Measurements from ENCODE around the gene AKAP13. TPM values are rescaled to one million over a fixed set of nuclear protein-coding genes. Genes with fewer than 3 reads are reported as not detected.

AKAP13 gene
- polyA plus RNA-seq, 2 donors: 27.6 to 35.7 TPM

- no peaks in the 10 kb centered on the region for H3K9me3 ChIP-seq (ENCODE audit: control insufficient read depth in 2 of 2, insufficient read depth in 1 of 2, low read depth in 1 of 2, low read length in 1 of 2)
- no peaks in the 10 kb centered on the region for H3K27me3 ChIP-seq (ENCODE audit: control insufficient read depth in 1 of 2, insufficient read depth in 2 of 2, low read length in 2 of 2)
- WGBS, 2 donors: 73 to 84% methylated on average over 2 of the region's 2 CpGs
- no peaks in the 10 kb centered on the region for H3K36me3 ChIP-seq (ENCODE audit: control insufficient read depth in 2 of 2, insufficient read depth in 2 of 2, low read length in 1 of 2)
- H3K4me3 ChIP-seq (ENCODE audit: low read depth in 1 of 2, low read length in 2 of 2): no peak overlapping the region
- no peak overlapping the region for H3K27ac ChIP-seq (ENCODE audit: low read depth in 2 of 2, low read length in 1 of 2)
- peaks cover 3% of the 10 kb centered on the region in 2 donors for H3K4me1 ChIP-seq (ENCODE audit: control insufficient read depth in 2 of 2, insufficient read depth in 2 of 2, low read length in 1 of 2)
Observed at GRCh38 chr15:85415783-85416182, 35.4 kb downstream of the AKAP13 start.

- H3K36me3 ChIP-seq (ENCODE audit: control insufficient read depth in 2 of 2, insufficient read depth in 2 of 2, low read length in 1 of 2): no peaks in the 10 kb centered on the region
- peaks cover 3% of the 10 kb centered on the region in 2 donors for H3K4me1 ChIP-seq (ENCODE audit: control insufficient read depth in 2 of 2, insufficient read depth in 2 of 2, low read length in 1 of 2)
- no peaks in the 10 kb centered on the region for H3K27me3 ChIP-seq (ENCODE audit: control insufficient read depth in 1 of 2, insufficient read depth in 2 of 2, low read length in 2 of 2)
- H3K4me3 ChIP-seq (ENCODE audit: low read depth in 1 of 2, low read length in 2 of 2): no peak overlapping the region
- 76 to 90% methylated on average over 5 of the region's 5 CpGs for WGBS, 2 donors
- no peak overlapping the region for H3K27ac ChIP-seq (ENCODE audit: low read depth in 2 of 2, low read length in 1 of 2)
- no peaks in the 10 kb centered on the region for H3K9me3 ChIP-seq (ENCODE audit: control insufficient read depth in 2 of 2, insufficient read depth in 1 of 2, low read depth in 1 of 2, low read length in 1 of 2)
Observed at GRCh38 chr15:85417276-85417675, 36.9 kb downstream of the AKAP13 start.

- Histone ChIP-seq H3K27me3 (ENCODE audit: control insufficient read depth in 1 of 2, insufficient read depth in 2 of 2, low read length in 2 of 2) (no peaks in the 10 kb centered on the region), H3K9me3 (ENCODE audit: control insufficient read depth in 2 of 2, insufficient read depth in 1 of 2, low read depth in 1 of 2, low read length in 1 of 2) (no peaks in the 10 kb centered on the region), H3K4me3 (ENCODE audit: low read depth in 1 of 2, low read length in 2 of 2) (no peak overlapping the region), H3K4me1 (ENCODE audit: control insufficient read depth in 2 of 2, insufficient read depth in 2 of 2, low read length in 1 of 2) (no peaks in the 10 kb centered on the region), H3K36me3 (ENCODE audit: control insufficient read depth in 2 of 2, insufficient read depth in 2 of 2, low read length in 1 of 2) (no peaks in the 10 kb centered on the region), H3K27ac (ENCODE audit: low read depth in 2 of 2, low read length in 1 of 2) (no peak overlapping the region)
- WGBS, 2 donors: 62 to 71% methylated on average over 5 of the region's 5 CpGs
Observed at GRCh38 chr15:85419161-85419560, 38.8 kb downstream of the AKAP13 start.

- H3K4me1 ChIP-seq (ENCODE audit: control insufficient read depth in 2 of 2, insufficient read depth in 2 of 2, low read length in 1 of 2): no peaks in the 10 kb centered on the region
- no peaks in the 10 kb centered on the region for H3K27me3 ChIP-seq (ENCODE audit: control insufficient read depth in 1 of 2, insufficient read depth in 2 of 2, low read length in 2 of 2)
- H3K27ac ChIP-seq (ENCODE audit: low read depth in 2 of 2, low read length in 1 of 2): no peak overlapping the region
- H3K36me3 ChIP-seq (ENCODE audit: control insufficient read depth in 2 of 2, insufficient read depth in 2 of 2, low read length in 1 of 2): no peaks in the 10 kb centered on the region
- no peaks in the 10 kb centered on the region for H3K9me3 ChIP-seq (ENCODE audit: control insufficient read depth in 2 of 2, insufficient read depth in 1 of 2, low read depth in 1 of 2, low read length in 1 of 2)
- H3K4me3 ChIP-seq (ENCODE audit: low read depth in 1 of 2, low read length in 2 of 2): no peak overlapping the region
- 80 to 92% methylated on average over 10 of the region's 10 CpGs for WGBS, 2 donors
Observed at GRCh38 chr15:85421116-85421925, 40.9 kb downstream of the AKAP13 start.

GRCh38 chr15:85422607-85423006 lies 42.2 kb downstream of the AKAP13 start:
- H3K9me3 ChIP-seq (ENCODE audit: control insufficient read depth in 2 of 2, insufficient read depth in 1 of 2, low read depth in 1 of 2, low read length in 1 of 2): no peaks in the 10 kb centered on the region
- no peak overlapping the region for H3K4me3 ChIP-seq (ENCODE audit: low read depth in 1 of 2, low read length in 2 of 2)
- H3K27ac ChIP-seq (ENCODE audit: low read depth in 2 of 2, low read length in 1 of 2): no peak overlapping the region
- 80 to 96% methylated on average over 2 of the region's 2 CpGs for WGBS, 2 donors
- no peaks in the 10 kb centered on the region for H3K36me3 ChIP-seq (ENCODE audit: control insufficient read depth in 2 of 2, insufficient read depth in 2 of 2, low read length in 1 of 2)
- H3K27me3 ChIP-seq (ENCODE audit: control insufficient read depth in 1 of 2, insufficient read depth in 2 of 2, low read length in 2 of 2): no peaks in the 10 kb centered on the region
- no peaks in the 10 kb centered on the region for H3K4me1 ChIP-seq (ENCODE audit: control insufficient read depth in 2 of 2, insufficient read depth in 2 of 2, low read length in 1 of 2)

GRCh38 chr15:85423256-85423655 lies 42.9 kb downstream of the AKAP13 start:
- Histone ChIP-seq H3K4me3 (ENCODE audit: low read depth in 1 of 2, low read length in 2 of 2) (no peak overlapping the region), H3K36me3 (ENCODE audit: control insufficient read depth in 2 of 2, insufficient read depth in 2 of 2, low read length in 1 of 2) (no peaks in the 10 kb centered on the region), H3K9me3 (ENCODE audit: control insufficient read depth in 2 of 2, insufficient read depth in 1 of 2, low read depth in 1 of 2, low read length in 1 of 2) (no peaks in the 10 kb centered on the region), H3K27ac (ENCODE audit: low read depth in 2 of 2, low read length in 1 of 2) (no peak overlapping the region), H3K4me1 (ENCODE audit: control insufficient read depth in 2 of 2, insufficient read depth in 2 of 2, low read length in 1 of 2) (no peaks in the 10 kb centered on the region), H3K27me3 (ENCODE audit: control insufficient read depth in 1 of 2, insufficient read depth in 2 of 2, low read length in 2 of 2) (no peaks in the 10 kb centered on the region)

- 88 to 92% methylated on average over 1 of the region's 1 CpG for WGBS, 2 donors
- no peak overlapping the region for H3K4me3 ChIP-seq (ENCODE audit: low read depth in 1 of 2, low read length in 2 of 2)
- no peaks in the 10 kb centered on the region for H3K9me3 ChIP-seq (ENCODE audit: control insufficient read depth in 2 of 2, insufficient read depth in 1 of 2, low read depth in 1 of 2, low read length in 1 of 2)
- H3K4me1 ChIP-seq (ENCODE audit: control insufficient read depth in 2 of 2, insufficient read depth in 2 of 2, low read length in 1 of 2): no peaks in the 10 kb centered on the region
- H3K36me3 ChIP-seq (ENCODE audit: control insufficient read depth in 2 of 2, insufficient read depth in 2 of 2, low read length in 1 of 2): no peaks in the 10 kb centered on the region
- H3K27me3 ChIP-seq (ENCODE audit: control insufficient read depth in 1 of 2, insufficient read depth in 2 of 2, low read length in 2 of 2): no peaks in the 10 kb centered on the region
- no peak overlapping the region for H3K27ac ChIP-seq (ENCODE audit: low read depth in 2 of 2, low read length in 1 of 2)
Observed at GRCh38 chr15:85424154-85424553, 43.8 kb downstream of the AKAP13 start.

- H3K4me3 ChIP-seq (ENCODE audit: low read depth in 1 of 2, low read length in 2 of 2): no peak overlapping the region
- H3K9me3 ChIP-seq (ENCODE audit: control insufficient read depth in 2 of 2, insufficient read depth in 1 of 2, low read depth in 1 of 2, low read length in 1 of 2): no peaks in the 10 kb centered on the region
- no peaks in the 10 kb centered on the region for H3K27me3 ChIP-seq (ENCODE audit: control insufficient read depth in 1 of 2, insufficient read depth in 2 of 2, low read length in 2 of 2)
- WGBS, 2 donors: 98 to 99% methylated on average over 1 of the region's 1 CpG
- no peaks in the 10 kb centered on the region for H3K36me3 ChIP-seq (ENCODE audit: control insufficient read depth in 2 of 2, insufficient read depth in 2 of 2, low read length in 1 of 2)
- H3K27ac ChIP-seq (ENCODE audit: low read depth in 2 of 2, low read length in 1 of 2): no peak overlapping the region
- H3K4me1 ChIP-seq (ENCODE audit: control insufficient read depth in 2 of 2, insufficient read depth in 2 of 2, low read length in 1 of 2): no peaks in the 10 kb centered on the region
Observed at GRCh38 chr15:85426481-85426880, 46.1 kb downstream of the AKAP13 start.

GRCh38 chr15:85427286-85428028 lies 47.1 kb downstream of the AKAP13 start:
- no peaks in the 10 kb centered on the region for H3K4me1 ChIP-seq (ENCODE audit: control insufficient read depth in 2 of 2, insufficient read depth in 2 of 2, low read length in 1 of 2)
- no peak overlapping the region for H3K27ac ChIP-seq (ENCODE audit: low read depth in 2 of 2, low read length in 1 of 2)
- H3K36me3 ChIP-seq (ENCODE audit: control insufficient read depth in 2 of 2, insufficient read depth in 2 of 2, low read length in 1 of 2): no peaks in the 10 kb centered on the region
- no peak overlapping the region for H3K4me3 ChIP-seq (ENCODE audit: low read depth in 1 of 2, low read length in 2 of 2)
- WGBS, 2 donors: 88 to 95% methylated on average over 5 of the region's 5 CpGs
- H3K9me3 ChIP-seq (ENCODE audit: control insufficient read depth in 2 of 2, insufficient read depth in 1 of 2, low read depth in 1 of 2, low read length in 1 of 2): no peaks in the 10 kb centered on the region
- H3K27me3 ChIP-seq (ENCODE audit: control insufficient read depth in 1 of 2, insufficient read depth in 2 of 2, low read length in 2 of 2): no peaks in the 10 kb centered on the region

All from esophagus (tissue), 2 donors.